HepG2 (cell line): Measurements from ENCODE around the gene SP6. TPM values are rescaled to one million over a fixed set of nuclear protein-coding genes. Genes with fewer than 3 reads are reported as not detected.

Experiments
- FOSL2 ChIP-seq: sonication (generic); formaldehyde crosslinking; IDR thresholded peaks from 2 replicates; pipeline ENCODE4 v1.4.0; 2020; ENCODE audit warnings: missing genetic modification reagents
- FOXA1 ChIP-seq, 2 experiments: fragments of 450-650 bp in 1 of 2; sonication (generic) in 1 of 2; formaldehyde crosslinking in 1 of 2; IDR thresholded peaks; 2 replicates each; pipeline versions ENCODE4 v1.4.0 to v1.6.1; 2016 to 2020; ENCODE audit warnings: missing genetic modification reagents in 1 of 2
- HNF4A ChIP-seq: sonication (generic); formaldehyde crosslinking; IDR thresholded peaks from 2 replicates; pipeline ENCODE4 v1.4.0; 2020; ENCODE audit warnings: missing genetic modification reagents
- MLLT10 ChIP-seq: sonication (generic); formaldehyde crosslinking; IDR thresholded peaks from 2 replicates; pipeline ENCODE4 v1.4.0; 2020; ENCODE audit warnings: missing genetic modification reagents
- SALL1 ChIP-seq: sonication (generic); formaldehyde crosslinking; IDR thresholded peaks from 2 replicates; pipeline ENCODE4 v1.8.0; 2022; ENCODE audit warnings: mild to moderate bottlenecking, missing genetic modification reagents
- SMC3 ChIP-seq: IDR thresholded peaks from 2 replicates; pipeline ENCODE4 v1.6.1; 2011; ENCODE audit warnings: low read length, improper control_type of control experiment
- SOX13 ChIP-seq, 3 experiments: fragments of 450-650 bp in 1 of 3; sonication (generic) in 1 of 3; formaldehyde crosslinking in 1 of 3; IDR thresholded peaks in 2 of 3; conservative IDR thresholded peaks in 1 of 3; 2 replicates each; pipeline versions ENCODE4 v1.5.0 to v1.6.1; 2016 to 2020; ENCODE audit warnings: antibody characterized with exemption in 1 of 3, mild to moderate bottlenecking in 1 of 3, missing compliant biosample characterization in 1 of 3, missing genetic modification reagents in 1 of 3, moderate library complexity in 1 of 3
- THAP11 ChIP-seq: IDR thresholded peaks from 2 replicates; pipeline ENCODE4 v1.6.1; 2016; ENCODE audit warnings: missing biosample characterization, missing genetic modification reagents
- ZNF17 ChIP-seq: sonication (generic); formaldehyde crosslinking; IDR thresholded peaks from 2 replicates; pipeline ENCODE4 v1.5.0; 2020; ENCODE audit warnings: mild to moderate bottlenecking, missing genetic modification reagents
- ZNF652 ChIP-seq: IDR thresholded peaks from 2 replicates; pipeline ENCODE4 v1.6.1; 2016; ENCODE audit warnings: low read depth, borderline replicate concordance
- ZNF678 ChIP-seq: sonication (generic); formaldehyde crosslinking; IDR thresholded peaks from 2 replicates; pipeline ENCODE4 v1.4.0; 2020; ENCODE audit warnings: mild to moderate bottlenecking, missing genetic modification reagents
- ZNF75D ChIP-seq: sonication (generic); formaldehyde crosslinking; IDR thresholded peaks from 2 replicates; pipeline ENCODE4 v1.8.1; 2023; ENCODE audit warnings: missing genetic modification reagents, mild to moderate bottlenecking, borderline replicate concordance
- polyA plus RNA-seq, 8 experiments: library from polyadenylated mRNA; depleted of rRNA in 3 of 8; stranded (reverse) in 7 of 8; unstranded in 1 of 8; fragments of >200 nt; fragmentation: Illumina TruSeq in 4 of 8; extraction: Trizol in 4 of 8; gene quantifications; 2 replicates each; pipeline versions ENCODE4 v1.2.1 to v1.2.3, GENCODE V29; 2011 to 2016; ENCODE audit warnings: low read depth in 4 of 8, missing spikeins in 1 of 8, mixed read lengths in 1 of 8; ENCODE audit not compliant: insufficient read depth in 1 of 8
- total RNA-seq, 5 experiments: library from RNA; depleted of rRNA; stranded (reverse); fragments of >200 nt; fragmentation: Illumina TruSeq; extraction: Trizol; gene quantifications; 2 replicates each; pipeline ENCODE4 v1.2.3, GENCODE V29; 2016; ENCODE audit warnings: low read depth in 1 of 5
- TF ChIP-seq, protein P1 (sequence below): IDR thresholded peaks from 2 replicates; pipeline ENCODE4 v1.6.1; 2016
- TF ChIP-seq, protein P2 (sequence below): sonication (generic); formaldehyde crosslinking; IDR thresholded peaks from 2 replicates; pipeline ENCODE4 v1.9.0; 2022; ENCODE audit warnings: low read depth, missing genetic modification reagents
- TF ChIP-seq, protein P3 (sequence below), 2 experiments: sonication (generic) in 1 of 2; formaldehyde crosslinking in 1 of 2; IDR thresholded peaks; 2 replicates each; pipeline versions ENCODE4 v1.6.1 to v1.9.0; 2014 to 2022; ENCODE audit warnings: antibody characterized with exemption in 1 of 2, borderline replicate concordance in 1 of 2, inconsistent platforms in 1 of 2, low read depth in 1 of 2, missing genetic modification reagents in 1 of 2
- TF ChIP-seq, protein P4 (sequence below): sonication (generic); formaldehyde crosslinking; IDR thresholded peaks from 2 replicates; pipeline ENCODE4 v1.5.1; 2020; ENCODE audit warnings: missing genetic modification reagents, mild to moderate bottlenecking, borderline replicate concordance

Gene SP6
- total and polyA plus RNA-seq, 2 of the 13 experiments (the other 11 are each of a cell fraction or from before 2014, with no cell fraction given), result 0.07 TPM

DNA sequence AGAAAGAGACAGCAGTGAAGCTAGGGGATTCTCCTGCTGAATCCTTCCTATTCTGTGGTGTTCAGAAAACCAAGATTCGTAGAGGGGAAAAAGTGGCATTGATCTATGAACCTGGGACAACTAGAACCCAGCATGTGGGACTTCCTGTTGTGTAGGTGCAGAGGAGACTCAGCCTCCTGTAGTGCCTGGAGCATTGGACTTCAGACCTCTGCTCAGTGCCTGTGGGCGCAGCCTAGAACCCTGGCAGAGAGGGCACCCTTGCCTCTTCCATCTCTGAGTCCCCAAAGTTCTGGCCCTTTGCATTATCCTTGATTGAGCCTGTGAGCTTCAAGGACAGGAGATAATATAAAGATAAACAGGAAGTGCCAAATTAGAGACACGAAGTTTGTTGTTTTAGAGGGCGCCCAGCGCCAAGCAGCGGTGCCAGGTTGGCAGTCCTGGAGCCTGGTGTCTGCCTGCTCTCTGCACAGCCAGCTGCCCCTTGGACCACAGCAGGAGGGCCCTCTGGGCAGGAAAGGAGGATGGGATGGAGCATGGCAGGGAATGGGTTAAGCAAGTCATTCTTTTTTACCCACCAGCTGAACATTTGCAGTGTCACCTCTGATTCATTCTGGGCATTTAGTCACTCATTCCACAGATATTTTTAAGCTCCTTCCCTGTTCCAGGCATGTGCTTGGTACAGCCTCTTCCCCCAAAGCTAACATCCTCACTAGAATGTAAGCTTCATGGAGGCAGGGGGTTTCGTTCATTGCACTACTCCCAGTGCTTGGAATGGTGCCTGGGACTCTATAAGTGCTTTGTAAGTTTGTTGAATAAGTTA, 11.9 kb upstream of the SP6 start (continued):
- TF ChIP-seq, protein P1, sequence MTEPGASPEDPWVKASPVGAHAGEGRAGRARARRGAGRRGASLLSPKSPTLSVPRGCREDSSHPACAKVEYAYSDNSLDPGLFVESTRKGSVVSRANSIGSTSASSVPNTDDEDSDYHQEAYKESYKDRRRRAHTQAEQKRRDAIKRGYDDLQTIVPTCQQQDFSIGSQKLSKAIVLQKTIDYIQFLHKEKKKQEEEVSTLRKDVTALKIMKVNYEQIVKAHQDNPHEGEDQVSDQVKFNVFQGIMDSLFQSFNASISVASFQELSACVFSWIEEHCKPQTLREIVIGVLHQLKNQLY (CRISPR knock-in tag), result no peak
- no peak for TF ChIP-seq ZNF678
- no peak for TF ChIP-seq THAP11 (CRISPR knock-in tag)
- TF ChIP-seq SMC3, result no peak
- TF ChIP-seq FOSL2 (CRISPR knock-in tag), result peak; percentile 24; the same call in 1 of the 2 replicates
- TF ChIP-seq, protein P2, sequence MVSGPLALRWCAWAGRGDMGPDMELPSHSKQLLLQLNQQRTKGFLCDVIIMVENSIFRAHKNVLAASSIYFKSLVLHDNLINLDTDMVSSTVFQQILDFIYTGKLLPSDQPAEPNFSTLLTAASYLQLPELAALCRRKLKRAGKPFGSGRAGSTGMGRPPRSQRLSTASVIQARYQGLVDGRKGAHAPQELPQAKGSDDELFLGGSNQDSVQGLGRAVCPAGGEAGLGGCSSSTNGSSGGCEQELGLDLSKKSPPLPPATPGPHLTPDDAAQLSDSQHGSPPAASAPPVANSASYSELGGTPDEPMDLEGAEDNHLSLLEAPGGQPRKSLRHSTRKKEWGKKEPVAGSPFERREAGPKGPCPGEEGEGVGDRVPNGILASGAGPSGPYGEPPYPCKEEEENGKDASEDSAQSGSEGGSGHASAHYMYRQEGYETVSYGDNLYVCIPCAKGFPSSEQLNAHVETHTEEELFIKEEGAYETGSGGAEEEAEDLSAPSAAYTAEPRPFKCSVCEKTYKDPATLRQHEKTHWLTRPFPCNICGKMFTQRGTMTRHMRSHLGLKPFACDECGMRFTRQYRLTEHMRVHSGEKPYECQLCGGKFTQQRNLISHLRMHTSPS (CRISPR knock-in tag), result peak; percentile 80
- no peak for TF ChIP-seq SOX13 (IDR thresholded peaks at IDR 0.05)
- TF ChIP-seq SOX13 (CRISPR knock-in tag; conservative IDR thresholded peaks at IDR 0.05 in 1 of 2, IDR thresholded peaks at IDR 0.05 in 1 of 2), result no peak
- no peak for TF ChIP-seq ZNF17 (CRISPR knock-in tag)
- peak; percentile 48 for TF ChIP-seq HNF4A (CRISPR knock-in tag)
- TF ChIP-seq, protein P3, sequence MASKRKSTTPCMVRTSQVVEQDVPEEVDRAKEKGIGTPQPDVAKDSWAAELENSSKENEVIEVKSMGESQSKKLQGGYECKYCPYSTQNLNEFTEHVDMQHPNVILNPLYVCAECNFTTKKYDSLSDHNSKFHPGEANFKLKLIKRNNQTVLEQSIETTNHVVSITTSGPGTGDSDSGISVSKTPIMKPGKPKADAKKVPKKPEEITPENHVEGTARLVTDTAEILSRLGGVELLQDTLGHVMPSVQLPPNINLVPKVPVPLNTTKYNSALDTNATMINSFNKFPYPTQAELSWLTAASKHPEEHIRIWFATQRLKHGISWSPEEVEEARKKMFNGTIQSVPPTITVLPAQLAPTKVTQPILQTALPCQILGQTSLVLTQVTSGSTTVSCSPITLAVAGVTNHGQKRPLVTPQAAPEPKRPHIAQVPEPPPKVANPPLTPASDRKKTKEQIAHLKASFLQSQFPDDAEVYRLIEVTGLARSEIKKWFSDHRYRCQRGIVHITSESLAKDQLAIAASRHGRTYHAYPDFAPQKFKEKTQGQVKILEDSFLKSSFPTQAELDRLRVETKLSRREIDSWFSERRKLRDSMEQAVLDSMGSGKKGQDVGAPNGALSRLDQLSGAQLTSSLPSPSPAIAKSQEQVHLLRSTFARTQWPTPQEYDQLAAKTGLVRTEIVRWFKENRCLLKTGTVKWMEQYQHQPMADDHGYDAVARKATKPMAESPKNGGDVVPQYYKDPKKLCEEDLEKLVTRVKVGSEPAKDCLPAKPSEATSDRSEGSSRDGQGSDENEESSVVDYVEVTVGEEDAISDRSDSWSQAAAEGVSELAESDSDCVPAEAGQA (IDR thresholded peaks at IDR 0.05; ENCODE audit: low read depth), result no peak
- TF ChIP-seq, protein P3 (CRISPR knock-in tag; IDR thresholded peaks at IDR 0.05; ENCODE audit: borderline replicate concordance), result no peak
- TF ChIP-seq ZNF652 (CRISPR knock-in tag), result peak; percentile 90
- no peak for TF ChIP-seq MLLT10 (CRISPR knock-in tag)
- TF ChIP-seq SALL1, result 0 out of 2 replicates have a peak, but pooled peaks have one; percentile 19
- no peak for TF ChIP-seq FOXA1 (IDR thresholded peaks at IDR 0.05)
- no peak for TF ChIP-seq FOXA1 (CRISPR knock-in tag; IDR thresholded peaks at IDR 0.05)
- TF ChIP-seq, protein P4, sequence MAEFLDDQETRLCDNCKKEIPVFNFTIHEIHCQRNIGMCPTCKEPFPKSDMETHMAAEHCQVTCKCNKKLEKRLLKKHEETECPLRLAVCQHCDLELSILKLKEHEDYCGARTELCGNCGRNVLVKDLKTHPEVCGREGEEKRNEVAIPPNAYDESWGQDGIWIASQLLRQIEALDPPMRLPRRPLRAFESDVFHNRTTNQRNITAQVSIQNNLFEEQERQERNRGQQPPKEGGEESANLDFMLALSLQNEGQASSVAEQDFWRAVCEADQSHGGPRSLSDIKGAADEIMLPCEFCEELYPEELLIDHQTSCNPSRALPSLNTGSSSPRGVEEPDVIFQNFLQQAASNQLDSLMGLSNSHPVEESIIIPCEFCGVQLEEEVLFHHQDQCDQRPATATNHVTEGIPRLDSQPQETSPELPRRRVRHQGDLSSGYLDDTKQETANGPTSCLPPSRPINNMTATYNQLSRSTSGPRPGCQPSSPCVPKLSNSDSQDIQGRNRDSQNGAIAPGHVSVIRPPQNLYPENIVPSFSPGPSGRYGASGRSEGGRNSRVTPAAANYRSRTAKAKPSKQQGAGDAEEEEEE (CRISPR knock-in tag), result no peak
- no peak for TF ChIP-seq ZNF75D (CRISPR knock-in tag)
